Globus pallidus (tissue), 1 donor: Measurements from ENCODE around the gene PRAMEF10.
"Not testable (repeated sequence)": the region's sequence is repeated elsewhere in the genome, so short reads cannot be mapped to it uniquely, and the experiment has no call there.

Experiments used
- DNase-seq: peaks from one replicate; pipeline ENCODE4 v3.0.0-alpha.2; 2015; ENCODE audit warnings: low spot score

PRAMEF10 gene

GRCh38 chr1:12898170-12898569, at the start of gene PRAMEF10:
TSS of gene PRAMEF10 (minus strand) at chr1:12898270. CDS start at chr1:12895847, 2,423 bp downstream.
- not testable (repeated sequence) for DNase-seq

GRCh38 chr1:12947480-12947879, 49.4 kb upstream of the PRAMEF10 start, which contains the start of gene PRAMEF6:
TSS of gene PRAMEF6 (minus strand) at chr1:12947580. CDS start at chr1:12942518, 5,062 bp downstream.
- DNase-seq, result not testable (repeated sequence)

- not testable (repeated sequence) for DNase-seq
These were observed 26.3 kb upstream of the PRAMEF10 start for GRCh38 chr1:12924368-12924767.

GRCh38 chr1:12921749-12922148, 23.7 kb upstream of the PRAMEF10 start:
- DNase-seq, result not testable (repeated sequence)

- not testable (repeated sequence) for DNase-seq
These were observed 18.2 kb upstream of the PRAMEF10 start, which contains the start of gene PRAMEF7 for GRCh38 chr1:12916310-12916709. TSS of gene PRAMEF7 (plus strand) at chr1:12916610. CDS start at chr1:12917693, 1,083 bp downstream.

- not testable (repeated sequence) for DNase-seq
These were observed 5.9 kb upstream of the PRAMEF10 start for GRCh38 chr1:12903793-12904572.

GRCh38 chr1:12899186-12899585, 1.1 kb upstream of the PRAMEF10 start:
- not testable (repeated sequence) for DNase-seq

GRCh38 chr1:12886101-12886500, 12.0 kb downstream of the PRAMEF10 start, which contains the start of gene PRAMEF4:
TSS of gene PRAMEF4 (minus strand) at chr1:12886201. CDS start at chr1:12883394, 2,807 bp downstream.
- not testable (repeated sequence) for DNase-seq

- DNase-seq, result not testable (repeated sequence)
These were observed 19.6 kb downstream of the PRAMEF10 start for GRCh38 chr1:12878453-12878852.

- DNase-seq, result not testable (repeated sequence)
These were observed 34.8 kb downstream of the PRAMEF10 start for GRCh38 chr1:12863131-12863880.

- DNase-seq, result not testable (repeated sequence)
These were observed 41.3 kb downstream of the PRAMEF10 start, which contains the start of gene PRAMEF2 for GRCh38 chr1:12856786-12857185. TSS of gene PRAMEF2 (plus strand) at chr1:12857086. CDS start at chr1:12859010, 1,924 bp downstream.

- DNase-seq, result no peak
These were observed 46.3 kb downstream of the PRAMEF10 start for GRCh38 chr1:12851779-12852178.

GRCh38 chr1:12848620-12849019, 49.5 kb downstream of the PRAMEF10 start, which contains the start of gene HNRNPCL1:
TSS of gene HNRNPCL1 (minus strand) at chr1:12848720. CDS start at chr1:12848289, 431 bp downstream.
- DNase-seq, result not testable (repeated sequence)
